Ishikawa (cell line): Measurements from ENCODE around the gene GABARAPL2.

Experiments
- CEBPB ChIP-seq: IDR thresholded peaks from 2 replicates; pipeline ENCODE4 v1.6.1; 2012
- CREB1 ChIP-seq: IDR thresholded peaks from 2 replicates; pipeline ENCODE4 v1.6.1; 2012; ENCODE audit warnings: low read depth
- EGR1 ChIP-seq: IDR thresholded peaks from 2 replicates; pipeline ENCODE4 v1.6.1; 2012
- EP300 ChIP-seq: IDR thresholded peaks from 2 replicates; pipeline ENCODE4 v1.6.1; 2012; ENCODE audit warnings: borderline replicate concordance
- FOXM1 ChIP-seq: IDR thresholded peaks from 2 replicates; pipeline ENCODE4 v1.6.1; 2012; ENCODE audit warnings: low read depth, borderline replicate concordance
- NFIC ChIP-seq: IDR thresholded peaks from 2 replicates; pipeline ENCODE4 v1.6.1; 2012
- RAD21 ChIP-seq: IDR thresholded peaks from 2 replicates; pipeline ENCODE4 v1.6.1; 2012; ENCODE audit warnings: low read depth
- TAF1 ChIP-seq: IDR thresholded peaks from 2 replicates; pipeline ENCODE4 v1.6.1; 2012; ENCODE audit warnings: low read depth, mild to moderate bottlenecking
- TCF12 ChIP-seq: IDR thresholded peaks from 2 replicates; pipeline ENCODE4 v1.6.1; 2012; ENCODE audit warnings: low read depth
- TEAD4 ChIP-seq: IDR thresholded peaks from 2 replicates; pipeline ENCODE4 v1.6.1; 2012
- YY1 ChIP-seq: IDR thresholded peaks from 2 replicates; pipeline ENCODE4 v1.6.1; 2012; ENCODE audit warnings: low read depth
- ZBTB7A ChIP-seq: IDR thresholded peaks from 2 replicates; pipeline ENCODE4 v1.6.1; 2012; ENCODE audit warnings: low read depth
- TF ChIP-seq, protein P1 (sequence below): IDR thresholded peaks from 2 replicates; pipeline ENCODE4 v1.6.1; 2012
- TF ChIP-seq, protein P2 (sequence below): IDR thresholded peaks from 2 replicates; pipeline ENCODE4 v1.6.1; 2012
- TF ChIP-seq, protein P3 (sequence below): IDR thresholded peaks from 2 replicates; pipeline ENCODE4 v1.6.1; 2012; ENCODE audit warnings: low read depth, mild to moderate bottlenecking

GABARAPL2 gene

DNA sequence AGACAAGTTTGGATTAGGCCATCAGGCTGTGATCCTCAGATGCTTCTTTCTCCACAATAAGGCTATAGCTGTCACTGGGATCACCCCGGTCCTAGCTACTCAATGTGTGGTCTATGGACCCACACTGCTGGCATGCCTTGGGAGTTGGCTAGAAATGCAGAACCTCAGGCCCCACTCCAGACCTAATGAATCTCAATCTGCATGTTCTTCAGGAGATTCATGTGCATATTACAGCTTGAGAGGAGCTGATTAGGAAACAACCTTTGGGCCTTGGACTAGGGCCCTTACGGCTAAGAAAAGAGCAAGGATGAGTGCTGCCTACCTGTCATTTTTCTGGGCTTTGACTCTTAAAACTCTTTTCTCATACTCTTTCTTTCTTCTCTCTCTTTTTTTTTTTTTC, 49.4 kb downstream of the GABARAPL2 start:
- TF ChIP-seq FOXM1 = no peak
- no peak for TF ChIP-seq TEAD4
- no peak for TF ChIP-seq NFIC
- no peak for TF ChIP-seq EP300
- TF ChIP-seq ZBTB7A = no peak
- TF ChIP-seq, protein P1, sequence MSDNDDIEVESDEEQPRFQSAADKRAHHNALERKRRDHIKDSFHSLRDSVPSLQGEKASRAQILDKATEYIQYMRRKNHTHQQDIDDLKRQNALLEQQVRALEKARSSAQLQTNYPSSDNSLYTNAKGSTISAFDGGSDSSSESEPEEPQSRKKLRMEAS = no peak
- no peak for TF ChIP-seq YY1
- TF ChIP-seq CEBPB = no peak
- no peak for TF ChIP-seq TAF1
- no peak for TF ChIP-seq CREB1
- TF ChIP-seq RAD21 = no peak
- TF ChIP-seq TCF12 = no peak
- TF ChIP-seq EGR1 = no peak
- TF ChIP-seq, protein P2, sequence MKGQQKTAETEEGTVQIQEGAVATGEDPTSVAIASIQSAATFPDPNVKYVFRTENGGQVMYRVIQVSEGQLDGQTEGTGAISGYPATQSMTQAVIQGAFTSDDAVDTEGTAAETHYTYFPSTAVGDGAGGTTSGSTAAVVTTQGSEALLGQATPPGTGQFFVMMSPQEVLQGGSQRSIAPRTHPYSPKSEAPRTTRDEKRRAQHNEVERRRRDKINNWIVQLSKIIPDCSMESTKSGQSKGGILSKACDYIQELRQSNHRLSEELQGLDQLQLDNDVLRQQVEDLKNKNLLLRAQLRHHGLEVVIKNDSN = no peak
- TF ChIP-seq, protein P3, sequence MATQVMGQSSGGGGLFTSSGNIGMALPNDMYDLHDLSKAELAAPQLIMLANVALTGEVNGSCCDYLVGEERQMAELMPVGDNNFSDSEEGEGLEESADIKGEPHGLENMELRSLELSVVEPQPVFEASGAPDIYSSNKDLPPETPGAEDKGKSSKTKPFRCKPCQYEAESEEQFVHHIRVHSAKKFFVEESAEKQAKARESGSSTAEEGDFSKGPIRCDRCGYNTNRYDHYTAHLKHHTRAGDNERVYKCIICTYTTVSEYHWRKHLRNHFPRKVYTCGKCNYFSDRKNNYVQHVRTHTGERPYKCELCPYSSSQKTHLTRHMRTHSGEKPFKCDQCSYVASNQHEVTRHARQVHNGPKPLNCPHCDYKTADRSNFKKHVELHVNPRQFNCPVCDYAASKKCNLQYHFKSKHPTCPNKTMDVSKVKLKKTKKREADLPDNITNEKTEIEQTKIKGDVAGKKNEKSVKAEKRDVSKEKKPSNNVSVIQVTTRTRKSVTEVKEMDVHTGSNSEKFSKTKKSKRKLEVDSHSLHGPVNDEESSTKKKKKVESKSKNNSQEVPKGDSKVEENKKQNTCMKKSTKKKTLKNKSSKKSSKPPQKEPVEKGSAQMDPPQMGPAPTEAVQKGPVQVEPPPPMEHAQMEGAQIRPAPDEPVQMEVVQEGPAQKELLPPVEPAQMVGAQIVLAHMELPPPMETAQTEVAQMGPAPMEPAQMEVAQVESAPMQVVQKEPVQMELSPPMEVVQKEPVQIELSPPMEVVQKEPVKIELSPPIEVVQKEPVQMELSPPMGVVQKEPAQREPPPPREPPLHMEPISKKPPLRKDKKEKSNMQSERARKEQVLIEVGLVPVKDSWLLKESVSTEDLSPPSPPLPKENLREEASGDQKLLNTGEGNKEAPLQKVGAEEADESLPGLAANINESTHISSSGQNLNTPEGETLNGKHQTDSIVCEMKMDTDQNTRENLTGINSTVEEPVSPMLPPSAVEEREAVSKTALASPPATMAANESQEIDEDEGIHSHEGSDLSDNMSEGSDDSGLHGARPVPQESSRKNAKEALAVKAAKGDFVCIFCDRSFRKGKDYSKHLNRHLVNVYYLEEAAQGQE = no peak

DNA sequence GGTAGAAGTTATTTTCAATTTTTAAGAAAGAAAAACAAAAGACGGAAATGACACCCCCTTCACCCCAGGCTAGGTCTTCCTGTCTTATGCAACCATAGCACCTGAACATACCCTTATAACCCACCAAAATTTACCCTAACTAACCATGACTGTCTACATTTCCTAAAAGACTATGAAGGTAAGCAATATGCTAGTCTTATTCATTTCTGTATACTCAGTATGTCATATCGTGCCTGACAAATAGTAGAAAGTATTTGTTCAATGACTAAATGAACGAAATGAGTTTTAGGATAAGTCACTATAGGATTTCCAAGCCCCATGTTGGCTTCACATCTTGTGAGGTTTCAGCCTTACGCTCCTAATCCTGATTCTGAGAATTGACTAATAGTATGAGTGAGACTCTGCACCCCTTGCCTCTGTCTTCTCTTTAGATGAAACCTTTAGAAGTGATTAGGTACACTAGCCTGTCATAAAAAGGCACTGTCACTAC, 50.4 kb downstream of the GABARAPL2 start:
- TF ChIP-seq, protein P3 = no peak
- TF ChIP-seq FOXM1 = no peak

DNA sequence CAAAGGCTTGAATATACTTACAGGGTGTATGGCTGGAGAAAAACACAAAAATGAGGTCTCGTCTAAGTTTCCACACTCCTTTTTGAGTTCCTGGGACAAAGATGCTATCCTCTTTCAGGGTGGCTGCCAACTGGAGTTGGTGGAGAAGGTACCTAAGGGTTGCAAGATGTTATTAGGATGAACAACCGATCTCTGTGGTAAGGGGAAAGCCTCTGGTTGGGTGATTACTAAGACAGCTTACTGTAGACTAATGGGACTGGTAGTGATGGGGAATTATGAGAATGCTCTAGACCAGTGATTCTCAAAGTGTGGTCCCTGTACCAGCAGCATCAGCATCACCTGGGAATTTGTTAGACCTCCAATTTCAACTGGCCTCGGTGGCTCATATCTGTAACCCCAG, 50.9 kb downstream of the GABARAPL2 start:
- TF ChIP-seq, protein P3 = no peak
- TF ChIP-seq TEAD4 (no peak), YY1 (no peak)

DNA sequence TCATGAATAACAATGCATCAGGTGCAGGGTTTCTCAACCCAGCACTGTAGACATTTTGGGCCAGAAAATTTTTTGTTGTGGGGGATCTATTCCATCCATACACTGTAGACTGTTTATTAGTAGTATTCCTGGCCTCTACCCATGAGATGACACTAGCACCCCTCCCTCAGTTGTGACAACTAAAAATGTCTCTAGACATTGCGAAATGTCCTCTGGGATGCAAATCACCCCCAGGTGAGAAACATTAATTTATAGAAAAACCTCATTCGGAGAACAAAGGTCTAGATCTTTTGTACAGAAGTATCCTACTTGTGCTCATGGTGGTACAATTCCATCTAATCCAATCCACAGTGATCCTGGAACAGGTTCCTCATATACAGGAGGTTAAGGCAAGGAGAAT, 52.6 kb downstream of the GABARAPL2 start:
- TF ChIP-seq, protein P3 = no peak
- TF ChIP-seq YY1 (no peak), NFIC (no peak), CREB1 (no peak), CEBPB (no peak), TCF12 (no peak), TEAD4 (no peak)
- TF ChIP-seq, protein P2 = no peak
